AML-193 (cell line): ENCODE data around the gene GRIK1.
"Not testable (repeated sequence)": the region's sequence is repeated elsewhere in the genome, so short reads cannot be mapped to it uniquely, and the experiment has no call there.

ENCODE experiments used
- DNase-seq, 2 experiments: peaks; one replicate each; lab custom pipeline; 2025; lab: John Stamatoyannopoulos, UW

The GRIK1 gene

DNA sequence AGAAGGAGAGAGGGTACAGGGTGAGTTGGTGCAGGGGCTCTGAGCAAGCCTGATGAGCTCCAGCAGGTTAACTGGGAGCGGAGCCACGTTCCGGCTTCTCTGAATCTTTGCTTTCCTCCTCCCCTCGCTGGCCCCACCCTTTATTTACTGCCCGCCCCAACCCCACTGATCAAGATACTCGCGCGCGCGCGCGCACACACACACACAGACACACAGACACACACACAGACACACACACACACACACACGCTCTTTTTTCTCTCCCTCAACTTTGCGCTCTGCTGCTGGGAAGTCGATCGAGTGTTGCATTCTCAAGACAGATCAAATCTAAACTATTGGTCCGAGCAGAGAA is at the start of gene GRIK1:
GRIK1 (minus strand) TSS at position 73 of the 352 bp plus-strand sequence.
- DNase-seq: no peak

DNA sequence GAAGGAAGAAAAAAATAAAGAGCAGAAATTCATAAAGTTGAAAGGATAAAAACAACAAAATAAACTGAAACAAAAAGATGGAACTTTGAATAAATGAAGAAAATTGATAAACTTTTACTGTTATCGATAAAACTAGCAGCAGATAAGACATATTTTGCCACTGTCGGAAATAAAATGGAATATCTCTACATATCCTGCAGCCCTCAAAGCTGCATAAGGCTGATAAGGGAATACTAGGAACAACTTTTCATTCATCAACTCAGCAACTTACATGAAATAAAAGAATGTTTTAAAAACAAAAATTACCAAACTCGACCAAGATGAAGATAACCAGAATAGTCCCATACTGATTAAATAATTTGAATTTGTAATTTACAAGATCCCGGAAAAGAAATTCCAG is 48.0 kb upstream of the GRIK1 start:
- DNase-seq: no peak

DNA sequence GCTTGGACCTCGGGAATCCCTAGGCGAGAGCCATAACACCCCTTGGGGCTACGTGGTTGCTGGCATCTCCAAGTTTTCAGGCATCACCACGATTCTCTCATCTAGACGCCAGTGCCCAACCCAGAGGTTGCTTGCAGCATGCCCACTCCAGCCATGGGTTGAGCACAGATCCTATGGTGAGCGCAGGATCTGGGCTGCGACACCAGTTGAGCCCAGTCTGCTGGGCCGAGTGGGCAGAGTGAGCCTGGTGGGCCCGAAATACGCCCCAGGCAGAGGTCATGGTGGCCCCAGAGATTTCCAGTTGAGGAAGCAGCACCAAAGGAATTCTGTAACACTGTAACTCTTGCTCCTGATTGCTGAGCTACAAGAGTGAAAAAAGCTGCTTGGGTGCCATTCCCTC is 46.1 kb upstream of the GRIK1 start:
- no peak for DNase-seq

DNA sequence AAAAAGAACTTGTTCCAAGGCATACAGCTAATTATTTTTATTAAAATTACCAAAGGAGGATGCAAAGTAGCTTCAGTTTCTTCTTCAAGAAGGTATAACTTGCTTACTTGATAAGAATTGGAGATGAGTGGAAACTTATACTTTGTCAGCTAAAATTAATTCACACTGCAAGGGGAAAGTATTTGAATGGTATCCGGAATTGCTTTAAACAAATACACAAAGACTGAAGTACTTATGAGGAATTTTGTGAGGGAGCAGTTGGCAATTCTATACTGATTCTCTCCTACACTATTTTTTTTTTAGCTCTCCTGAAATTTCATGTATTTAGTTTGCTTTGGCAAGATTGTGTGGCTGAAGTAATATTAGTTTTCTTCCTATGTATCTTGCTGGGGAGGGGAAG is 39.2 kb upstream of the GRIK1 start:
- no peak for DNase-seq

DNA sequence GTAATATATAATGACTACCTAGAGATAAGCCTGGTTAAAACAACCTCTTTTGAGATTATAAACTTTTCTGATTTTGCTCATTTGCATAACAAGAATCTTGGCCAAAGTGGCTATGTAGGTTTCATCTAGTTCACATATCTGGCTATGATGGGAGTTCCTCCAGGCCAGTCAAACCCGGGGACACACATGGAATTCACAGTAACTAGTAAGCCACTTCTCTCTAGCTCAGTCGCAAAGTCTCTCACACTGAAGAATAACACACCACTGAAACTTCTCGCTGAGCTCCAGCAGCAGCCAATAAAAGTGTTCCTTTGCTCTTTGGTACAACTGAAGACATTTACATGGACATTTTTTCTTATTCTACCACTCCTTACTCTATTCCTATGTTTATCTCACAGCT is 36.0 kb upstream of the GRIK1 start:
- DNase-seq: no peak

DNA sequence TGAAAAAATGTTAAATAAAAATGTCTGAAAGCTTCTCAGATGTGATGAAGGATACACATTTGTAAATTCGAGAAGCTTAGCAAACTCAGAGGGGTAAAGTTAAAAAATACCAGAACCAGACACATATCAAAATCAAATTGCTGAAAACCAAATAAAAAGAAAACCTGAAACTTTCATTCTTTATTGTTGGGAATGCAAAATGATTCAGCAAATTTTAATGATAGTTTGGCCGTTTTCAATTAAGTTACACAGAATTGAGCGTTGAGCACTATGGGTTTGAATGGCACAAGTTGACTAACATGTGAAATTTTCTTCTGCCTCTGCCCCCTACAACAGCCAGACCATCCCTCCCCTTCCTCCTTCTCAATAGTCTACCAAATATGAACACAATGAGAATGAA is 33.5 kb upstream of the GRIK1 start:
- no peak for DNase-seq

DNA sequence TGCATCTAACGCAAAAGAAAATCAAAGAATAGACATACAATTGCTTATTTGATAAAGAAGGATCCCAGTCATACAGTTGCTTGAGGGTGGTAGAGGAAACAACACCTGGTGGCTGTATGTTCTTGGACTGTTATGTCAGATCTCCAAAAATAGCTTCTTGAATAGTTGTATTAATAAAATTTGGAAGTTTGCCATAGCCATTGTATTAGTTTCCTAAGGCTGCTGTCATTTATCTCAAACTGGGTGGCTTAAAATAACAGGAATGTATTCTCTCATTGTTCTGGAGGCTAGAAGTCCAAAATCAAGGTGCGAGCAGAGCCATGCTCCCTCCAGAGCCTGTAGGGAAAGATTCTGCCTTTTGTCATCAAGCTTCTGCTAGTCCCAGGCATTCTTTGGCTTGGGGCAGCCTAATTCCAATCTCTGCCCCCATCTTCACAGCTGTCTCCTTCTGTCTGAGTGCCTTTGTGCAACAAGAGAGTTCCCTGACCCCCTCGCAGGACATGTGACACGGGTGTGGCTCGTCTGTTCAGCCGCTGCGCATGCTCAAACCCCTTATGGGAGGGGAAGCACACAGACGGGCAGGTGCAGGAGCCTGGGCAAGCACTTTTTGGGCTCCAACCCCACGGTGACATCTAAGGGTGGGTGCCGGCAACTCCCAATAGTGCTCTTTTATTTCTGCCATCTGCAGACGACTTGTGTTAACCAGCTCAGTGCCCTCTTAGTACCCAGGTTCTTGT is 21.7 kb upstream of the GRIK1 start:
- no peak for DNase-seq

DNA sequence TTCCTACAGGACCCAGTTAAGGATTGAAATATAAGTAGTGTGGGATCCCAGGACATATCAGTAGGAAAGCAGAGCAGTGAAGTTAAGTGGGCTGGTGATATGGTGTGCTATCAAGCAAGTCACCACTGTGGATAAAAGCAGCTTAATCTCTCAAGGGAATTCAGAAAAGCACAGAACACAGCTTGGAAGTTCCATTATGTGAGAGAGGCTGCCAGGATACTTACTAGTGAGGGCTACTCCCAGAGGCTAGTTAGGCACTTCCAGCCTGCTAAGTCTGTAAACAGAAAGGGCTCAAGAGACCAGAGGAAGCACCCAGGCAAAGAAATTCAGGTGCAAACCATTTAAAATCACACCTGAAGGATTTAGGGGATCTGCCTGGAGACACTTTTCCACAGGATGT is 18.8 kb upstream of the GRIK1 start:
- DNase-seq: no peak

DNA sequence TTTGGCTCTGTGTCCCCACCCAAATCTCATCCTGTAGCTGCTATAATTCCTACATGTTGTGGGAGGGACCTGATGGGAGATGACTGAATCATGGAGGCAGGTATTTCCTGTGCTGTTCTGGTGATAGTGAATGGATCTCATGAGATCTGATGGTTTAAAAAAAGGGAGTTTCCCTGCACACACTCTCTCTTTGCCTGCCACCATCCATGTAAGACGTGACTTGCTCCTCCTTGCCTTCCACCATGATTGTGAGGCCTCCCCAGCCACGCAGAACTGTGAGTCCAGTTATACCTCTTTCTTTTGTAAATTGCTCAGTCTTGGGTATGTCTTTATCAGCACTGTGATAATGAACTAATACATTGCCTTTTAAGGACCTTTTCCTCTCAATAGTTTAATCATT is 18.2 kb upstream of the GRIK1 start:
- DNase-seq: not testable (repeated sequence)

DNA sequence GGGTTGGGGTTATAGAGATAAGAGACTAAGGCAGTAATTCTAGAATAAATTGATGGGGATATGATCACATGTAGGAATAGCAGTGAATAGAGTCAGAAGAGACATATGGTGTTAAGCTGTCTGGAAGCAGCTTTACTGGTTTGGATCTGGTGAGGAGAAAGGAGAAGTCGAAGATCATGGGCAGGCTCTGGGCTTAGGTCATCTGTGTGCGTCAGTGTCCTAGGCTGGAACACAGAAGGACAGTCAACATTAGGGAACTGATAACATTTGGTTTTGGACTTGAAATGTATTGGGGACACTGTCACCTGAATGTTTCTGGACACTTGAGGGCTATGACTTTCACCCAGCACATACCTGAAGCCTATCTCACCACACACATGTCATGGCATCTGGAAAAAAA is 13.9 kb upstream of the GRIK1 start:
- DNase-seq: no peak

DNA sequence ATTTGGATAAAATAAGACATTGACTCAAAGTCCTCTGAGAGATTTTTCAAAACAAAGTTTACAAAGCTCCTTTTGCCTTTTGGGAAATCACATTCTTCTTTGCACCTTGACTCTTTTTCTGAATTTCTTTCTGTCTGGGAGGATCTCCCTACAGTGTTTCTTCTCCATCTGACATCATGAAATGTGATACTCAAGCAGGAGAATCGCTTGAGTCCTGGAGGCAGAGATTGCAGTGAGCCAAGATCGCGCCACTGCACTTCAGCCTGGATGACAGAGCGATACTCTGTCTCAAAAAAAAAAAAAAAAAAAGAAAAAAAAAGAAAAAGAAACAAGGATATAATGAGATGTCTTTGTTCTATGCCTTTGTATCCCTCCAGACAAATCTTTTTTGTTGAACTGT is 13.3 kb upstream of the GRIK1 start:
- no peak for DNase-seq

DNA sequence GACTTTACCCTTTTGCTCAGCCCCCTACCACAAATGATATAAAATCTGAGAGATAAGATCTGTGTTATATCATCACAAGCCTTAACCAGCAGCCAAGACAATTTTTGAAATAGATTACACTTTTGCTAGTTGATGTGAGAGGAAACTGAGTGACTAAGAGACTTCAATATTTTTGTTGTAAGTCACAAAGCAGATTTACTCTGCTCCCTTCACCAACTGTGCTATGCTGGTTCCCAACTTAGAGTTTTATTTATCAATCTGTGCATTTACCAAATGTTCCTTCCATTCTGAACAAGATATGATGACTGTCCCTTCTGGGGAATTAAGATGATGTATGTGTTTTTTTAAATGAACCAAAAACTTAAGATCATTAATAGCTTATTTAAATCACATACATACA is 12.1 kb upstream of the GRIK1 start:
- DNase-seq: no peak

DNA sequence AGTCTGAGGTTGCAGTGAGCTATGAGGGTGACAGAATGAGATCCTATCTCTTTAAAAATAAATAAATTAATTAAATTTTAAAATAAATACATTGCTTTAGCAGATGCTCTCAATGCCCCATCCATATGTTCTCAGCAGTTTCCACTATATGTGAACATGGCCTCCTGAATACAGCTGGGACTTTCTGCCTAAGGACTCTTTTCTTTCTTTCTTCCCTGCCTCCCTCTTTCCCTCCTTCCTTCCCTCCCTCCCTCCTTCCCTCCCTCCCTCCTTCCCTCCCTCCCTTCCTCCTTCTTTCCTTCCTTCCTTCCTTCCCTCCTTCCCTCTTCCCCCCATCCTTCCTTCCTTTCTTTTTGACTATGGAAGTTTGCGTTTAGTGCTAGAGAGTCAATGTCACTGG is 10.2 kb upstream of the GRIK1 start:
- no peak for DNase-seq

DNA sequence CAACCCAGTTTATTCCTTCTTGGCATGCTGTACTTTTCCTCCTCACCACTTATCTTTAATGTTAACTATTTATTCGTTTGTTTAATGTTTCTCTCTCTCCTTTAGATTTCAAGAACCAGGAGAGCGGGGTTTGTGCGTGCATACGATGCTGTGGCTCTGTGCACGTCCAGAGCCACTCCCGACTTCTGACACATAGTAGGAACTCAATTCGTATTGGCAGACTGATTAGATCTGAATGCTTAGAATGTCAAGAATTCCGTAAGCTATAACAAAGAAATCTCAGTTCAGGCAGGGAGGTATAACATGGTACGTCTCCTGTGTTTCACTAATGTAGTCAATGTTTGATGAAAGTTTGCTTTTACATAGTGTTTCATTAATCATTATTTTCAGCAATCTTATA is 7.3 kb upstream of the GRIK1 start:
- no peak for DNase-seq

DNA sequence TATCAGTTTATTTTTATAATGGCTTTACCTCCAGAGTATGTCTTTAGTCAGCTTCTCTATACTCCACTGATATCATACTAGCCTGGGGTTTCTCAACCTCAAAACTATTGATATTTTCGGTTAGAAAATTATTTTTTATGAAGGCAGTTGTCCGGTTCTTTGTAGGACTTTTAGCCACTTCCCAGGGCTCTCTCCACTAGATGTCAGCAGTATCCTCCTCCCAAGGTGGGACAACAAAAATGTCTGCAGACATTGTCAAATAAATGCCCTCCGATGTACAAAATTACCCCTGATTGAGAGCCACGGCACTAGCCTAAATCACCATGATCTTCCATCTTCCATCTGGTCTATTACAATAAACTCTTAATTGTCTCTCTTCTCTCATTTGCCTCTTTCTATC is 4.1 kb upstream of the GRIK1 start:
- DNase-seq: no peak

DNA sequence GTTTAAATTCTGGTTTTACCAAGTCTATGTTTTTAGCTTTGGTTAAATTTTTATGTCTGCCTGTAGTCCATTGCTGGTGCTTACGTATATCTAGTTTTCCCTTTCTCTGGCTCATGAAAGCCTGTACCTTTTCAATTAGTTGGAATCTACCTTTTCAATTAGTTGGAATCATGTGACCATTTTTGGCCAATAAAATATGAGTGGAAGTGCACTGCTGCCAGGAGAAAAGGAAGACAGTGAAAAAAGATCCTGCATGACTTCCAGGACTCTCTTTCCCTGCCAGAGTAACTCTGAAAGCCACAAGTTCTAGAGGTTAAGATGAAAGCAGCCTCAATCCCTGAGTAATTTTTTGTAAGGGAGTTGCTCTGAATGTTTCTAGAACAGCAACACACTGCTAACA is 2.2 kb upstream of the GRIK1 start:
- no peak for DNase-seq

DNA sequence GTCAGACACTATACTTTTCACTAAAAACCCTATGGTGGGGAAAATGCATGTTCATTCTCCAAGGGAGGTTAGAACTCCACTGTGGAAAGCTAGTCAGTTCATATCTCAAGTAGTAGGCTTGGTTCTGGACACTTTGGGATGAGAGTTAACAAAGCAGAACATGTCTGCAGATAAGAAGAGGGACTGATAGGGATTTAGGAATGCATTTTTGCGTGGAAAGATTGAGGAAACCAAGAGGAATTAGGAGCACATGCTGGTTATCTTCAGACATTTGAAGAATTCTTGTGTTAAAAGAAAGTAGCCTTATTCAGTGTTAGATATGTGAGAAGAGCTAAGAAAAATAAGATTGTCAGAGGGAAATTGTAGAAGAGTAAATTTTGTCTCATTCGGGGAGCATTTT is 1.2 kb upstream of the GRIK1 start:
- no peak for DNase-seq

DNA sequence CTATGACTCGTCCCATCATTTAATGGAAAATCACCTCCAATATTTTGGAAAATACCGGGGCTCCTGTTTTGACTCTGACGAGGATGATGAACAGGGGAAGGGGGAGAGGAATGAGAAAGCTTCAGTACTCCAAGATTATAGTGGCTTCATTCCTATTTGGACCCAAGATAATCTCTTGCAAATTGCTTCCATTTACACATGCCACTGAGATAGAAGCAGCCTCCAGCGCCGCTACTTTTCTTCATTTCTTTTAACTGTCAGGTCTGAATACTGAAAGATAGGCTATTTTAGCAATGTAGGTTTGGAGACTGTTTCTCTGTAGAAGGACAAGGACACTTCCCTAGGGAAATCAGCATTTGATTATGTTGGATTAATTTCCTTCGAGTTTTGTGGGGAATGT is 565 bp upstream of the GRIK1 start:
- no peak for DNase-seq

DNA sequence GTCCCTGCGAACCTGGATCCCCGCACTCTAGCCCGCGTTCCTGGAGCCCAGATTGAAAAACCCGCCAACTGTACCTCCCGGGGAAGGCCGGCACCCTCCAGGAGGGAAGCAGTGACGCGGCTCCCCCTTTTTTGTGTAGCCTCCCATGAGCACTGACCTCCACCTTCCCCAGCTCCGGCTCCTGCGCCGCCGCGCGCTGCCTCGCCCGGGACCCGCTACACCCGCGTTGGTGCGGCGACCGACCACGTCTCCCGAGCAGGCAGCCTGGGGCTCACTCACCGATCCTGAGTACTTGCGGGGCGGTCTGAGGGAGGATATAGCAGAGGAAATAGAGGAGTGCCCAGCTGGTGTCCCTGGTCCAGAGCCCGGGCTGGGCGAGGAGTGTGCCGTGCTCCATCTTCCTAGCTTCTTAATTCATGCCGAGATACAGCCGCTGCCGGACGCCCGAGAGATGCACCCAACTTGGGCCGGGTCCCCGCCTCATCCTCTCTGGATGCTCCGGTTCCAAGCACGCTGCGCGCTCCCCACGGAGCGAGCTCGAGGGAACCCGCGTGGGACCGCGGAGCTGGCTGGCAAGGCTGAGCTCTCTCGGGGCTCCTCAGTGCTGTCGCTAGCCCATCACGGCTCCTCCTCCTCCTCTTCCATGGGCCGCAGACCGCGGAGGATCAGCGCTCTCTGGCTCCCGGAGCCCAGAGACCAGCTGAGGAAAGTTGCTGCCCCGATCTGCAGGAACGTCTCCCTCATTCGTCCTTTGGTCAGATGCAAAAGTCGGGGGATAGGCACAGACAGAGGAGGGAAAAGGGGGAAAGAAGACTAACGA is 482 bp downstream of the GRIK1 start:
- no peak for DNase-seq

DNA sequence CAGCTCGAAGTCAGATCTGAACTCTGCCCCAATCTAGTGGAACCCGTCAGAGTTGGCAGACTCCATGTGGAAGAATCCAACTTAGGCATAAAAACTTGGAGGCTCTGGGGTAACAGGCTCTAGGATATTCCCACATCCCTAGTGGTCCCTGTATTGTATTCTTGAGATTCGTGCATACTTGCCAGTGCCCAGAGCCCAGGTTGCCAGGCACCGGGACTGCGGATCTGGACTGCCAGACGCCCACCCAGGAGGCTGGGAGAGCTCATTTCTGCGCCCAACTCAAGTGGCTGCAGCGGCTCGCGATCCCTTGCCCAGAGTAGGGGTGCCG is 1.1 kb downstream of the GRIK1 start:
- no peak for DNase-seq

DNA sequence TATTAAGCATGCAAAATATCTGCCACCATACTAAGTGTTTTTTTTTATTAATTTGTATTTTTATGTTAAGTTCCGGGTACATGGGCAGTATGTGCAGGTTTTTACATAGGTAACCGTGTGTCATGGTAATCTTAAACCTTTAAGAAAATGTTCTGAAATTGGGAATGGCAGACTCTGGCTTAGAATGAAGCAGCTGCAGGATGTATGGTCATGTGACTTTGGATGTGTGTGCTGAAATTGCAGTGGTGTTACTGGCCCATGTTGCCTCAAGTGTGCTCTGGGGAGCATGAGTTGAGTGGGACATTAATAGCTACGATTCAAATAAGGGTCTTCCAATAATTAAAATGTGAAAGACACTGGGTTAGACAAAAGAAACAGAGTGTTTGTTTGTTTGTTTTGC is 6.7 kb downstream of the GRIK1 start:
- DNase-seq: no peak

DNA sequence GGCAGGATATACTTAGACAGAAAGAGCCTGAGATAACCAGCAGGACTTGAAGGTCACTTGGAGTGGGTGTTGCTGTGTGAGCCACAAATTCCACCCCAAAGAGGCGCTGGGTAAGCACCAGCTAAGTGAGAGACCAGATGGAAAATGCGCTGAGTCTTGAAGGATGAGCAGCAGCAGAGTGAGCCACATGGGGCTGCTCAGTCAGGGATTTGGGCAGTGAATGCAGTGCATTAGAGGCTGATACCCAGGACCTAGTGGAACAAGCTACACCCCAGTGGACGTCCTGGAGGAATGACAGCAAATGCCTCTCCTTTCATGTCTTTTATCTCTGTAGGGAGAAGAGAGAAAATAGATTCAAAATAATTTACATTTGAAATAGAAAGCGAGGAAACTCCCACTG is 11.3 kb downstream of the GRIK1 start:
- DNase-seq: no peak

DNA sequence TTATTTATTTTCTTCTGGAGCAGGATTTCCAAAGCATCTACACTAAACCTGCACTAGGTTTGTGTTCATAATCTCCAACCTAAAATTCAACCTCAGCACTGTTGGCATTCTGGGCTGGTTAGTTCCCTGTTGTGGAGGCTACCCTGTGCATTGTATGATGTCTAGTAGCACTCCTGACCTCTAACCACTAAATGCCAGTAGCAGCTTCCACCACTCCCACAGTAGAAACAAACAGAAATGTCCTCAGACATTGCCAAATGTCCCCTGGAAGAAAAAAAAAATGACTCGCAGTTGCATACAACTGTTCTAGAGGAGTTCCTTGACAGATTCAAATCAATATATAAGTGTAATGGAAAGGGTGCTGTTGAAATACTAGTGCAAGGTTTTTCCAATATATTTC is 18.9 kb downstream of the GRIK1 start:
- no peak for DNase-seq

DNA sequence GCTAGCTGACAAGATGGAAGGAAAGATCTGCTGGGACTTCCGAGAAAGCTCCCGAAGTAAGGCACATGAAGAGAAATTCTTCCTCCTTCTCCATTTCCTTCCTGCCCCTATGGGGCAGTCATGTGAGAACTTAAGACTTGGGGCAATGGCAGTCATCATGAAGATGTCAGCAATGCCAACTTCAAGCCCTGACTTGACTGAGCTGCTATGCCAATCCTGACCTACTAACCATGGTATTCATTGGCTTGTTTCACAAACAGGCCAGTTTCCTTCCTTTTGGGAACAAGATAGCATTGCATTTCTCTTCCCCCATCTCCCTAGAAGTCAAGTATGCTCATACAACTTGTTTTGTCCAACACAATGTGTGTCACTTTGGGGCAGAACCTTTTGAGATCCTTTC is 25.5 kb downstream of the GRIK1 start:
- no peak for DNase-seq
